Body of pancreas (tissue), 4 donors: ENCODE data around the gene RCAN2.

Experiments
- CTCF ChIP-seq, 7 experiments: fragments of 450-650 bp in 4 of 7; fragments of 200-600 bp in 3 of 7; sonication (generic) in 3 of 7; IDR thresholded peaks; one replicate each; pipeline ENCODE4 v1.5.1; 2016 to 2019; ENCODE audit warnings: antibody characterized with exemption in 7 of 7
- POLR2A ChIP-seq, 3 donors: fragments of 450-650 bp; IDR thresholded peaks; one replicate each; pipeline ENCODE4 v1.6.1; 2016; ENCODE audit warnings: antibody characterized with exemption in 3 of 3, mild to moderate bottlenecking in 2 of 3

- no peak for TF ChIP-seq CTCF (IDR thresholded peaks at IDR 0.05)
- no peak for TF ChIP-seq POLR2A (IDR thresholded peaks at IDR 0.05)
Measured at GRCh38 chr6:46296586-46296985, 194.7 kb downstream of the RCAN2 start.
